Heart left ventricle (tissue), 16 donors: ENCODE measurements around the gene OR51V1. TPM values are rescaled to one million over a fixed set of nuclear protein-coding genes. Genes with fewer than 3 reads are reported as not detected.

Experiments
- ATAC-seq, 4 donors: fragments of 200-7000 bp; cut with Tn5 transposase; one replicate each; pipeline ENCODE4 v1.9.1; 2020 to 2022; ENCODE audit warnings: moderate library complexity in 4 of 4, mild to moderate bottlenecking in 3 of 4, moderate number of reproducible peaks in 1 of 4
- DNase-seq, 5 donors: peaks; one replicate each; pipeline ENCODE4 v3.0.0-alpha.2; 2020
- H3K27ac ChIP-seq, 12 donors: fragments of 200-600 bp; sonication (generic) in 4 of 12; one replicate each; pipeline versions ENCODE4 v1.5.0 to v1.8.0; 2016 to 2022; ENCODE audit warnings: mild to moderate bottlenecking in 2 of 12
- H3K27me3 ChIP-seq, 9 donors: fragments of 200-600 bp; sonication (generic) in 2 of 9; one replicate each; pipeline versions ENCODE4 v1.5.1 to v1.8.0; 2016 to 2022; ENCODE audit warnings: mild to moderate bottlenecking in 3 of 9
- H3K36me3 ChIP-seq, 9 donors: fragments of 200-600 bp; sonication (generic) in 2 of 9; one replicate each; pipeline versions ENCODE4 v1.5.0 to v1.8.0; 2018 to 2022; ENCODE audit warnings: mild to moderate bottlenecking in 2 of 9
- H3K4me1 ChIP-seq, 12 donors: fragments of 200-600 bp; sonication (generic) in 4 of 12; one replicate each; pipeline versions ENCODE4 v1.5.0 to v1.8.0; 2016 to 2022; ENCODE audit warnings: mild to moderate bottlenecking in 3 of 12
- H3K4me3 ChIP-seq, 12 donors: fragments of 200-600 bp; sonication (generic) in 4 of 12; one replicate each; pipeline versions ENCODE4 v1.5.0 to v1.8.0; 2017 to 2022; ENCODE audit warnings: mild to moderate bottlenecking in 9 of 12, moderate library complexity in 4 of 12
- H3K9me3 ChIP-seq, 12 donors: fragments of 200-600 bp; sonication (generic) in 4 of 12; one replicate each; pipeline versions ENCODE4 v1.5.0 to v1.8.0; 2016 to 2022; ENCODE audit warnings: mild to moderate bottlenecking in 1 of 12
- POLR2A ChIP-seq, 2 donors: fragments of 450-650 bp; IDR thresholded peaks; one replicate each; pipeline ENCODE4 v1.6.1; 2017; ENCODE audit warnings: antibody characterized with exemption in 2 of 2, mild to moderate bottlenecking in 2 of 2, moderate library complexity in 2 of 2
- WGBS, 4 donors: extraction: QIAGEN DNeasy Blood & Tissue Kit in 2 of 4; methylation state at CpG; one replicate each; pipeline versions ENCODE4 v1.1.5 to v1.1.7; 2013 to 2018; 5-methylcytosine and 5-hydroxymethylcytosine counted together
- intact Hi-C, 10 donors: fragments of 100-400 bp; cut with DNase I; formaldehyde crosslinking; loops; one replicate each; pipeline versions ENCODE4 v1.11.1 to v1.14.2; 2022
- polyA plus RNA-seq, 2 donors: library from polyadenylated mRNA; stranded (reverse); fragments of 200-250 nt; gene quantifications; one replicate each; pipeline ENCODE4 v1.2.3, GENCODE V29; 2013
- total RNA-seq, 9 donors: library from RNA; depleted of rRNA in 2 of 9; stranded (reverse); fragments of >200 nt in 2 of 9; fragmentation: NEBNext Ultra II Directional in 3 of 9; extraction: Animal tissue kit (Norgen Biotek cat#: 25700) in 3 of 9; gene quantifications; one replicate each; pipeline versions ENCODE4 v1.1.0 to v1.2.4, GENCODE V29; 2016 to 2023
- TF ChIP-seq, protein P1 (sequence below), 12 donors: fragments of 200-600 bp; sonication (generic) in 4 of 12; IDR thresholded peaks; one replicate each; pipeline versions ENCODE4 v1.5.0 to v1.8.0; 2018 to 2022; ENCODE audit warnings: antibody characterized with exemption in 12 of 12, mild to moderate bottlenecking in 5 of 12
- donor health status: ischemic (EF 13 %, LVEDD 7.1; RV severe dilation, severe dysfunction).
- donor health status: healthy with polysubstance abuse.
- donor health status: DM: no; HTN: yes; CAD: no.
- donor health status: DM: no; HTN: no; CAD: no.
- donor health status: ischemic (EF 25% LVEDD 6.9; RV normal size, moderate dysfunction).
- donor health status: ischemic (EF 25% LVEDD 5.7; RV mildly dilated, moderate dysfunction).
- donor health status: healthy.
- donor health status: DM: yes; HTN: yes; CAD: no.
- donor health status: ischemic (EF 35%, LVEDD 5.7; RV mildly dilated, moderate dysfunction).
- donor health status: nonischemic (EF 11% LVEDD 7.7; RV severe dilation, severe dysfunction).
- donor health status: DM: yes; HTN: yes; CAD: no.
- donor health status: PGD.
- donor health status: ischemic (EF 29% LVEDD 5.4; RV normal size, mild dysfunction).
- donor health status: nonischemic (EF 23%, LVEDD 6.1; RV moderate dilation, normal function).

The OR51V1 gene
- total and polyA plus RNA-seq, 11 donors: not detected

- TF ChIP-seq POLR2A (IDR thresholded peaks at IDR 0.05): no peak
- TF ChIP-seq, protein P1, sequence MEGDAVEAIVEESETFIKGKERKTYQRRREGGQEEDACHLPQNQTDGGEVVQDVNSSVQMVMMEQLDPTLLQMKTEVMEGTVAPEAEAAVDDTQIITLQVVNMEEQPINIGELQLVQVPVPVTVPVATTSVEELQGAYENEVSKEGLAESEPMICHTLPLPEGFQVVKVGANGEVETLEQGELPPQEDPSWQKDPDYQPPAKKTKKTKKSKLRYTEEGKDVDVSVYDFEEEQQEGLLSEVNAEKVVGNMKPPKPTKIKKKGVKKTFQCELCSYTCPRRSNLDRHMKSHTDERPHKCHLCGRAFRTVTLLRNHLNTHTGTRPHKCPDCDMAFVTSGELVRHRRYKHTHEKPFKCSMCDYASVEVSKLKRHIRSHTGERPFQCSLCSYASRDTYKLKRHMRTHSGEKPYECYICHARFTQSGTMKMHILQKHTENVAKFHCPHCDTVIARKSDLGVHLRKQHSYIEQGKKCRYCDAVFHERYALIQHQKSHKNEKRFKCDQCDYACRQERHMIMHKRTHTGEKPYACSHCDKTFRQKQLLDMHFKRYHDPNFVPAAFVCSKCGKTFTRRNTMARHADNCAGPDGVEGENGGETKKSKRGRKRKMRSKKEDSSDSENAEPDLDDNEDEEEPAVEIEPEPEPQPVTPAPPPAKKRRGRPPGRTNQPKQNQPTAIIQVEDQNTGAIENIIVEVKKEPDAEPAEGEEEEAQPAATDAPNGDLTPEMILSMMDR (IDR thresholded peaks at IDR 0.05): no peak
Observed at GRCh38 chr11:5230266-5230665, 29.8 kb upstream of the OR51V1 start.

GRCh38 chr11:5229796-5230195 is 29.3 kb upstream of the OR51V1 start:
- TF ChIP-seq, protein P1 (IDR thresholded peaks at IDR 0.05): no peak
- no peak for TF ChIP-seq POLR2A (IDR thresholded peaks at IDR 0.05)
- WGBS, 4 donors: 82 to 94% (median 85%) methylated on average over 2 of the region's 2 CpGs
- Histone ChIP-seq H3K27me3 (no peaks in the 10 kb centered on the region), H3K36me3 (no peaks in the 10 kb centered on the region), H3K27ac (no peak overlapping the region), H3K4me1 (no peaks in the 10 kb centered on the region), H3K9me3 (no peaks in the 10 kb centered on the region), H3K4me3 (no peak overlapping the region)
- ATAC-seq (no peak), DNase-seq (no peak)
- intact Hi-C loops: no loop called here

More at GRCh38 chr11:5230266-5230665, 29.8 kb upstream of the OR51V1 start:
- no peaks in the 10 kb centered on the region for H3K9me3 ChIP-seq
- H3K4me1 ChIP-seq: no peaks in the 10 kb centered on the region
- no peaks in the 10 kb centered on the region for H3K36me3 ChIP-seq
- H3K27me3 ChIP-seq: peaks cover 0 to under 1% (median 0%) of the 10 kb centered on the region in 9 donors
- ATAC-seq (no peak), DNase-seq (no peak)
- H3K27ac ChIP-seq: no peak overlapping the region
- no peak overlapping the region for H3K4me3 ChIP-seq
- intact Hi-C loops: no loop called here
- 81 to 92% (median 88%) methylated on average over 1 of the region's 1 CpG for WGBS, 4 donors

GRCh38 chr11:5229356-5229755 is 28.9 kb upstream of the OR51V1 start:
- H3K4me1 ChIP-seq: no peaks in the 10 kb centered on the region
- H3K27me3 ChIP-seq: no peaks in the 10 kb centered on the region
- no peaks in the 10 kb centered on the region for H3K36me3 ChIP-seq
- H3K27ac ChIP-seq: no peak overlapping the region
- intact Hi-C loops: no loop called here
- TF ChIP-seq POLR2A (IDR thresholded peaks at IDR 0.05): no peak
- TF ChIP-seq, protein P1 (IDR thresholded peaks at IDR 0.05): no peak
- no peak overlapping the region for H3K4me3 ChIP-seq
- no peaks in the 10 kb centered on the region for H3K9me3 ChIP-seq
- WGBS, 4 donors: 83 to 88% (median 87%) methylated on average over 1 of the region's 1 CpG
- no peak for DNase-seq
- ATAC-seq: no peak

DNA sequence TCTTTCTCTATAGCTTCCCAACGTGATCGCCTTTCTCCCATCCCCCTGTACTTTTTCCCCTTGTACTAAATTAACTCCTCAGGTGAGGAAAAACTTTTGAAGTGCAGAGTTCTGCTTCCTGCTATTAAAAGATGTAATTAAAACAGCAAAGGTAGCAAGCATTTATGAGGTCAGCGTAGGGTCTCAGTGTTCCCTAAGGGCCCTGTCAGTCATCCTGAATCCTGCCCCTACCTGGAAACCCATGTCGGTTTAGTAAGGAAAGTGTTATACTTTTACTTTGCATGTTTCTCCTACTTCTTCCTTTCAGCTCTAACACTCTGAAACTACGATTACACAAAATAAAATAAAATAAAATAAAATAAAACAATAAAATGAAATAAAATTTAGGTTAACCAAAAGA is 27.6 kb upstream of the OR51V1 start:
- 66 to 76% (median 72%) methylated on average over 5 of the region's 5 CpGs for WGBS, 4 donors
- H3K9me3 ChIP-seq: no peaks in the 10 kb centered on the region

More for the DNA sequence above, 27.6 kb upstream of the OR51V1 start:
- no peak for DNase-seq
- Histone ChIP-seq H3K4me1 (no peaks in the 10 kb centered on the region), H3K27me3 (peaks cover 0 to 3% (median 0%) of the 10 kb centered on the region in 9 donors), H3K4me3 (no peak overlapping the region), H3K36me3 (no peaks in the 10 kb centered on the region), H3K27ac (no peak overlapping the region)
- intact Hi-C loops: no loop called here
- no peak for TF ChIP-seq POLR2A (IDR thresholded peaks at IDR 0.05)
- TF ChIP-seq, protein P1 (IDR thresholded peaks at IDR 0.05): no peak
- ATAC-seq: no peak
